ENCODE data around the gene CACTIN. TPM values are rescaled to one million over a fixed set of nuclear protein-coding genes. Genes with fewer than 3 reads are reported as not detected.

The CACTIN gene
- total RNA-seq, 1 experiment from 2014 or later = 31.1 TPM

DNA sequence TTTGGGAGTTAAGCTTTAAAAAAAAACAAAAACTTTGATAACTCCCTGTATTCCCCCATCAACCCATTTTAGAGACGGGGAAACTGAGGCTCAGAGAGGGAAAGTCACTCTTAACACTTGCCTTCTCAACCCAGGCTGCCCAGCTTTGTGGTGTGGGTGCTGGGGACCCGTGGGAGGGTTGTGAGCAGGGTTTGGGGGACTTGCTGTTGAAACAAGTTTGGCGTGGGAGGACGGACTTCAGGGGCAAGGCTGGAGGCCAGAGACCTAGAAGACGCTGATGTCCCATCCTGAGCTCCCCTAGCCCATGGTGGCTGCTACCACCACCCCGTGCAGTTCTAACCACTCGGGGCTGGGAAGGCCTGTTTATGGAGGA, 747 bp upstream of the CACTIN start:
- DNase-seq (ENCODE audit: low read depth) = no peak

DNA sequence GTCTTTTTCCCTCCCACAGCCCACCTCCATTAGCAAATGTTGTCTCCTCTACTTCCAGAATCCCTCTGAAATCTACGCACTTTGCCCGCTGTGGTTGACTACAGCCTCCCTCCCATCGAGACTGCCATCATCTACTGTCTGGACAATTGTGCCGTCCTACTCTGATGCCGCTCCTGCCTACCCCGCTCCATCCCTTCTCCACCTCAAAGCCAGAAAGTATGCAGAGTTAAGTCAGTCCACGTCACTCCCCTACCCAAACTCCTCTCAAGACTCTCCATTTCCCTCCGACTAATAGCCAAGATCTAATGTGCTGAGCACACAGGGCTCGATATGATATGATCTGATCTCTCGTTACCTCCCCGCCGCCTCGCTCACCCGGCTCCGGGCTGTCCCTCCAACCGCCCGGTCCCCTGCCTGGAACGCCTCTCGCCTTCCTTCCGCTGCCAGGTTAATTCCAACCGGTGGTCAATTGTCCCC, 556 bp downstream of the CACTIN start:
- DNase-seq (ENCODE audit: low read depth) = peak; percentile 25

DNA sequence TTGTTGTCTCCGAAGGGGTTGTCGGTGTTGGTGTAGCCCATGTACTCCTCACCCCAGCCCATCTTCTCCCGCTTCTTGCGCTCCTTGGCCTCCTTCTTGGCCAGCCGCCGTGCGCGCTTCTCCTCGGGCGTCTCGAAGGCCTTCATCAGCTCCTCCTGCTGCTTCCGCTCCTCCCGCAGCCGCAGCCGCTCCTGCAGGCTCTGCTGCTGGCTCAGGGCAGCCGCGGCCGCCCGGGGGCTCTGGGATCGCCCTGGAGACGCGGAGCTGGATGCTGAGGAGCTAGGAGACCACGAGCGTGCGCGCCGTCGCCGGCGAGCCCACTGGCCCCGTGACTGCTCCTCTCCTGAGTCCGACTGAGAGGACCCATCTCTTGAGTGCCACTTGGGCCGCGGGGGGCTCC, 2.9 kb downstream of the CACTIN start:
- no peak for DNase-seq (ENCODE audit: low read depth)

DNA sequence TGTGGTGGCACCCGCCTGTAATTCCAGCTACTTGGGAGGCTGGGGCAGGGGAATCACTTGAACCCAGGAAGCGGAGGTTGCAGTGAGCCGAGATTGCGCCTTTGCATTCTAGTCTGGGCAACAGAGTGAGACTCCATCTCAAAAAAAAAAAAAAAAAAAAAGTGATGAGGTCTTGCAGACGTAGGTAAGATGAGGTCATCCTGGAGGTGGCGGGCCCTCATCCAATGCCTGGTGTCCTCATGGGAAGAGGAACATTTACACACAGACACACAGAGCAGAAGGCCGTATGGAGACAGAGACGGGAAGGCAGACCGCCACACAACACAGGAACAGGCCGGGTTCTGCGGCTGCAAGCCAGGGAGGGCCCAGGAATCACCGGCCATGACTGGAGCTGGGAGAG, 4.4 kb downstream of the CACTIN start:
- DNase-seq (ENCODE audit: low read depth) = no peak

DNA sequence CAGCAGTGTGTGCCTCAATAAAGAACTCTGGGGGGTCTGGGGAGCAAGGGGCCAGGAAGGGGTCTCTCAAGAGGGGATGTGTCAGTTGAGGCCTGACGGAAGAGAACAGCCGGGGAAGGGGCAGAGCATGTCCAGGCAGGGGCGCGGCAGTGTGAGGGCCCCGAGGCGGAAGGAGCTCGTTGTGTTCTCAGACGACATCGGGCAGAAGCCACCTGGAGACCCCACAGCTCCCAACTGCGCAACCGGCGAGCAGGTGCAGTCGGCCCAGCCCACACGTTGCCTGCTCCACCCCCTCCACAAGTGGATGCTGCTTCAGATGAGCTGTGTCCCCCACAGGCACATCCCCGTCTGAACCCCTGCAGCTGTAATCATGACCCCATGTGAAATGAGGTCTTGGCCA, 4.9 kb downstream of the CACTIN start:
- DNase-seq (ENCODE audit: low read depth) = no peak

DNA sequence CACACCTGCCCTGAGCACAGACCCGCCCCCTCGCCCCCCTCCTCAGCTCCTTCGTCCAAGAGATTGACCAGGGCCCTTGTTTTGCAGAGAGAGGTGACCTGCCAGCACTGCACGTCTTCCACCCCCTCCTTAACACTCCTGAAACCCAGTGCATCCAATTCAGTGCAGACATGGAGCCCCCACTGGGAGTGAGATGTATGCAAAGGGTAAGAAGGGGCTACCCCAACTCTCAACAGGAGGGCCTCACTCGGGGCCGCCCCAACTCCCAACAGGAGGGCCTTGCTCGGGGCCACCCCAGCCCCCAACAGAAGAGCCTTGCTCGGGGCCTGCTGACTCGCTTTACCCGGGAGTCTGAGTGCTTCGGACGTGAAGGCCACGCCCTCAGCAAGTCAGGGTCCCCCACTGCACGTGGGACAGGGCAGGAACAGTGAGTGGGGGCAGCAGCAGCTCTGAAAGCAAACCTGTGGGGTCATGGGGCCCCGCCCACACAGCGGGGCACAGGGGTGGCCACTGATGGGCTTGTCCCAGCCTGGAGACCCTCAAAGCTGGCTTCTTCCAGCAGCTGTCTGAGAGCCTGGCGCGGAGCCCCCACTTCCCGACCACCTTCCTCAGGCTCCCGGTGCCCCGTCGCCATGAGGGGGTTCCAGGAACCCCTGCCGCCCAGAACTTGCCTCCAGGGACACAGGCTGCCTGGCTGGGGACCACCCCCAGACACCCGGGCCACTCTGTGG, 5.6 kb downstream of the CACTIN start:
- no peak for DNase-seq (ENCODE audit: low read depth)

DNA sequence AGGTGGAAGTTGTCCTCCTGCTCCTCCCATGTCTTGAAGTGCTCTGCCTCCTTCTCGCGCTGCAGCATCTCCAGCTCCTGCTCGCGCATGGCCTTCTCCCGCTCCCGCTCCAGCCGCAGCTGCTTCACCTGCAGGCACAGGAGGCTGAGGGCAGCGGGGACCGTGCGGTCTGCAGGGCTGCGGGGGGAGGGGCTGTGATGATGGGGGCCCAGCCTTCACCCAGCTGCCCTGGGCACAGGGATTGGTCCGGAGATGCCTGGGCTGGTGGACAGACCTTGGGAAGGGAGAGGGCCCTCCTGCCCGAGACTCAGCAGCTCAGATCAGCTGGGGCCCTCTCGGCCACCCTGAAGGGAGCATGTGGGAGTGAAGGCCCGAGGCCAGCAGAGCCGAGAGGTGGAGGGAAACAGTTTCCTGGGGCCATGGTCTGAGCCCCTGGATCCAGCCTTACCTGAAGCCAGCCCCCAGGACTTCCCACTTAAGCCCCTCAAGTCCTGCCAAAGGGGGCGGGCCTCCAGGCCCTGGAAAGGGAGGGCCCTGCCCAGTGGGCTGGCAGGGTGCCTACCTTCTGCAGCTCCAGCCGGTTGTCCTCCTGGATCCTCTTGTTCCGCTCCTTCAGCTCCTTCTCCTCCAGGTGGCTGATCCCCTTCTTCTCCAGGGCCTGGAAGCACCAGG, 6.3 kb downstream of the CACTIN start:
- no peak for DNase-seq (ENCODE audit: low read depth)

DNA sequence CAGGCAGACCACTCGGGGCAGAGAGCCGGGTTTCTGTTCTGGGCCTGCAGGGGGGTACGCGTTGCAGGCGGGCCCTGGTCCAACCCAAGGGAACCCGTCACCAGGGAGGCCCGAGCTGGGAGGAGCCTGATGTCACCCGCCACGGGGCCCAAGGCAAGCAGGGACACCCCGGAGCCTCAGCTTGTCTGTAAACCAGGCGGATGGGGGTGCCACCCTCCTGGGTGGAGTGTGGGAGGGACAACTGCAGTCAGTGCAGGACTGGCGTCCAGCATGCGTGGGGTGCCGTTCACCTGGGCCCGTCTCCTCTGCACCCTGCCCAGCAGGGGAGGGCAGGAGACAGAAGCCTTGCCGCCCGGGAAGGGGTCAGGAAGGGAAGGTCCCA, 7.0 kb downstream of the CACTIN start:
- DNase-seq (ENCODE audit: low read depth) = no peak

DNA sequence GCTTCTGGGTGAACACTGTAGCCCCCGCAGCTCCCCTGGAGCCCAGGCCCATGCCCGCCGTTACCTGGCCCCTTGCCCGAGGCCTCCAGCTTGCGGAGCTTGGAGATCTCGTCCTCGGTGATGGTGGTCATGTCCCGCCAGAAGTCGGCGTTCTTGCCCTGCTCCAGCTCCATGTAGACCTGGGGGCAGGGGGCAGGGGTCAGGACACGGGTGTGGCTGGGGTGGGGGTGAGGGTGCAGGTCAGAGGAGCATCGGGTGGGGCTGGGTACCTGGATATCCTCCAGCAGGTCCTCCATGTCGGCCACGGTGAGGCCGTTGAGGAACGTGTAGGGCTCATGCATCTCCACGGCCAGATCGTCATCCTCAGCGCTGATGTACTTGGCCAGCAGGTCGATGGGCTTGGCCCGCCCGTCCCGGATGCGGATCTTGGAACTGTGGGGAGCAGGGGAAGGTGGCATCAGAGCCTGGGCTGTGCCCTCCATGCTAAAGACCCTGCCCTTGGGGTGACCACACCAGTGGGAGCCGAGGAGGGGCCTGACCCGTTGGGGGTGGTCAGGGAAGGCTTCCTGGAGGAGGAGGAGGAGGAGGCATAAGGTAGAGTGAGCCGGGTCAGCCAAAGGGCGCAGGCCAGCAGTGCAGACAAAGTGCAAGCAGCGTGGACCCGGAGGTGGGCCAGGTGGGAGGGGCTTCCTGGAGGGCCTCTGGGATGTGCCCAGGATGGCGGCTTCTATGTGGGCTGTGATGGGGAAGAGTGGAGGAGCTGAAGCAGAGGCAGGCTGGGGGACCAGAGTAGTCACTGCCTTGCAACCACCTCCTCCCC, 7.6 kb downstream of the CACTIN start:
- DNase-seq (ENCODE audit: low read depth) = no peak

DNA sequence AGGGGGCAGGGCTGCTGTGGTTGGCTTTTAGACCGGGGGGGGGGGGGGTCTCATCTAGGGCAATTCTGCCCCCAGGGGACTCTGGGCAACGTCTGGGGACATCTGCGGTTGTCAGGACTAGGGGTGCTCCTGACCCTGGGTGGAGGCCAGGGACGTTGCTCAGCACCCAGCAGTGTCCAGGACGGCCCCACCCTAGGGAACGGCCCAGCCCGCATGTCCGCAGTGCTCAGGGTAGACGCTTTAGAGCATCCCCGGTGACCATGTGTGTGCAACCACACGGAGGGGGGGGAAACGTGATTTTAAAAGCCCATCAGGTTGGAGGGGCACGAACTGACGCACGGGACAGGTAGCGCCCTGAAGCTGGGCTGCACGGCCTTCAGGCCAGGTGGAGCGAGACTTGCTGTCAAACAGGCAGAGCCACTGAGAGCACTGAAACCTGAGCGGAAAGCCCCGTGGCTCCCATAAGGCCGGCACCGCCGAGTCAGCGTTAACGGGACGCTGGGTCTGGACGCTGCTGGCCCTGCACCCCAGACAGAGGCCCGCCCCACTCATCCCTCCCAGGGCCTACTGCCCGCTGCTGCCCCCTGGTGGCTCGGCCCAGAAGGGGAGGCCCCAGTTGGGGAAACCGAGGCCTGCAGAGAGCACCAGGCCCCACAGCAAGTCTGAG, 8.3 kb downstream of the CACTIN start:
- no peak for DNase-seq (ENCODE audit: low read depth)

DNA sequence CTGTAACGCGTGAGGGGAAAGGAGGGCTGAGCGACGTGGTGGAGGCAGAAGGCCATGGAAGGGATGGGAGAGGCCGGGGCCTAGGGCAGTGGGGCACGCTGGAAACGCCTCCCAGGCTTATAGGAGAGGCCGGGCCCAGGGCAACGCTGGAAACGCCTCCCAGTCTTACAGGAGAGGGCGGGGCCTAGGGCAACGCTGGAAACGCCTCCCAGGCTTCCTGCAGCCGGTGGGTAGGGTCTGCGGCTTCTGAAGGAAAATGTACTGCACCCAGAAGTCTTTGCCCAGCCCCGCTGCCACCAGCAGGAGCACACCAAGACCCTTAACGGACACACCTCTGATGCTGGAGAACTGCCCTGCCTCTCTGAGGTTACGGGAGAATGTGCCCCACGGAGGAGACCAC, 9.1 kb downstream of the CACTIN start:
- no peak for DNase-seq (ENCODE audit: low read depth)

DNA sequence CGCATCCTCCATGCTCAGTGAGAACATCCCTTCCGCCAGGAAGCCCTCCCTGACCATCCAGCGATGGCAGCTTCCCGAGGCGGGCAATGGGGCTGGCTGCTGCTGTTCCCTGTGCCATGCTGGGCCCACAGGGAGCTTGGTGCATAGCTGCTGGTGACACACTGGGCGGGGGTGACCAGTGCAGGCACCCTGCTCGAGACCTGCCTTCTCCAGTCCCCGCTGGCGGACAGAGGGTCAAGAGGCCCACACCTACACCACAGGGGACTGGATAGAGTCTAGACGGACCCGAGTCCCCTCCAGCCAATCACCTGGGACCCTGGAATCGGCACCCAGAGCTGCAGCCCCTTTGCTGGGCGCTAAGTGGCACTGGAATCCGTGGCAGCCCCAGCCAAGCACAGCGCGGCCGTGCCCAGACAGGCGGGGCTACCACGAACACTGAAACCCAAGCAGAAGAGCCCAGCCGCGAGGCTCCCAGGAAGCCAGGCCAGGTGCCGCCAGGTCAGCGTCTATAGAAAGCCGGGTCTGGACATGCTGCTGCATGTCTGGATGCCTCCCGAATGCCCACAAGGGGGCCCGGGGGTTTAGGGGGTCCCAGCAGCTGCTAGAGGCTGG, 11.0 kb downstream of the CACTIN start:
- DNase-seq (ENCODE audit: low read depth) = no peak

DNA sequence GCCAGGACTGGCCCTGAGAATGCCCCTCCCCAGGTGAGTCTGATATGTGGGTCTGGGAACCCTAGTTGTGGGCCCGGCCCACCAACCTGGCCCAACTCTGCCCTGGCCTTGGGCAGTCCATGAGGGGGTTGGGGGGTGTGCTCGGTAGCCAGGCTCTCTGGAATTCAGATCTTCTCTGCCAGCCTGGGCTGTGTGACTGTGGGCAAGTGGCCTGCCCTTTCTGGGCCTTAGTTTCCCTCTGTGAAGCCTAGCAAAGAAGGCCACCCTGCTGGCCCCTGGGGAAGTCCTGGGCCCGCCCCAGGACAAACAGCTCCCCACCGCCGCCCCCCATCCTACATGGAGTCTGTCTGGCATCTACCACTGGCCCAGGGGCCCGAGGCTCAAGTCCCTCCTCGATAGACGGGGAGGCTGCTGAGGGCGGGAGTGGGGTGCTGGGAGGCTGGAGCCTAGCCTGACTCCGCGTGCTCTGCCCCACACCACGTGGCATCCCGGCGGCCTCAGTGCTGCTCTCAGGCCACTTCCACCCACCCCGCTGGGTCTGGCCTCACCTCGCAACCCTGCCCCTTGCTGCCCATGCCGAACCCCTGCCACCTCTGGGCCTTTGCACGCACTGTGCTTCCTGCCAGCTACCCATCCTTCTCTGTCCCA, 11.6 kb downstream of the CACTIN start:
- no peak for DNase-seq (ENCODE audit: low read depth)

DNA sequence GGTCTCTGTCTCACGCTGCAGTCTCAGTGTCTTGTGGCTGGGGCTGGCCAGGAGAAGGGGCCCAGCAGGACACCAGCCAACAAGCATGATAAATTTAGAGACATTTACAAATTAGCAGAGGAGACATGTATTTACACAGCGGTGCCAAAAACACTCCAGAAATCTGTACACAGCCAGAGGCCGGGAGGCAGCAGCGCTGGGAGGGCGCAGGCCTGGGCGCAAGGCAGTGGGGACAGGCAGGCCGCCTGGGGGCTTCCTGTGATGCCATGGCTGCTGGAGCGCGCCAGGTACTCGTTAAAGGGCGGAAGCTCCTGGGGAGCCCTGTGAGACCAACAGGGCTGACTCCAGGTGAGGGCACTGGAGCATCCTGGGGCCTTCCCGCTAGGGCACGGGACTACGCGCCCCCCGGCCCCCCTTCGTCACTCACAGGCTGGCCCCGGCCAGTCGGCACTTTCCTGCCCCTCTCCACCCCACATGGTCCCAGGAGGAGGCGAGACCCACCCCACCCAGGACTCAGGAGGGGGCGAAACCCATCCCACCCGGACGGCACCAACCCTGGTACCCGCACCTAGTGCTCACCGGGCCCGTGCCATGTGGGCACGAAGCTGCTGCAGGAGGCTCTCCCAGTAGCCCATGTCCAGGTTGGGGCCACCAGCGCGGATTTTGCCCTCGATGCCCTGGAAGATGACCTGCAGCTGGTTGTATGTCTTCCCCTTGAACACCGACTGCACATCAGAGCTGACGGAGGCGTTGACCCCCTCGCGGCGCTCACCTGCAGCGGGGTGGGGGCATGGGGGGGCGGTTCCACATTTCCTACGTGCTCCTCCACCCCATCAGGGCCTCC, 12.6 kb downstream of the CACTIN start:
- no peak for DNase-seq (ENCODE audit: low read depth)

DNA sequence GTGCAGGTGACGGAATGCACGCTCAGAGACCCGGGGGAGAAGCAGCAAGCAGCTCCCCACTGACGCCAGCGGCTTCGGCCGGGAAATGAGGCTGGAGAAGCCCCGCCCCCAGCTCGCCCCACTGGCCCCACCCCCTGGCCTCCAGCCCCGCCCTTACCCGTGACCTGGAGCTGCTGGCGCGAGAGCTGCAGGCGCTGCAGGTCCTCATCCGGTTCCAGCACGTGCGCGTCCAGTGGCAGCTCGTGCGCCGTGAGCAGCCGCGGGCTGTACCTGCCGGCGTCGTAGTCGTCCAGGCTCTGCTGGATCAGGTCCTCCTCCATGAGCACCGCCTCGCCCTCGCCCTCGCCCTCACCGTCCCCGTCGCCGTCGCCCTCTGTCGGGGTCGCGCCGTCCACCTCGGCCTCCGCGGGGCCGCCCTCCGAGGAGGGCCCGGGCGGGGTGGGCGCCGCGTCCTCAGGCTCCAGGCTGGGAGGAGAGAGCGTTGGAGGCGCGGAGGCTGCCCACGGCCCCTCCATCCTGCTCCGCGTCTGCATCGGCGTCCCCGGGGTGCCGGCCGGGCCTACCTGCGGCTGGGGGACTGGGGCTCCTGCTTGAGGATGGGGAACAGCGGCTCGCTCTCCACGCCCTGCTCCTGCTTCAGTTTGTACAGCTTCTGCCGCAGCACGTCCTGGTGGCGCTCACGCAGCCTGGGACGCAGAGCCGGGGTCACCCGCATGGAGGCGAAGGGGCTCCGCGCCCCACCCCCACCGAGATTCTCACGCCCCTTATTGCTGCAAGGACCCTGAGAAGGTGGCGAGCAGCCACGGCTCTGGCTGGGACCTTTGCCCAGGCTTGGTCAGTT, 13.5 kb downstream of the CACTIN start:
- no peak for DNase-seq (ENCODE audit: low read depth)

DNA sequence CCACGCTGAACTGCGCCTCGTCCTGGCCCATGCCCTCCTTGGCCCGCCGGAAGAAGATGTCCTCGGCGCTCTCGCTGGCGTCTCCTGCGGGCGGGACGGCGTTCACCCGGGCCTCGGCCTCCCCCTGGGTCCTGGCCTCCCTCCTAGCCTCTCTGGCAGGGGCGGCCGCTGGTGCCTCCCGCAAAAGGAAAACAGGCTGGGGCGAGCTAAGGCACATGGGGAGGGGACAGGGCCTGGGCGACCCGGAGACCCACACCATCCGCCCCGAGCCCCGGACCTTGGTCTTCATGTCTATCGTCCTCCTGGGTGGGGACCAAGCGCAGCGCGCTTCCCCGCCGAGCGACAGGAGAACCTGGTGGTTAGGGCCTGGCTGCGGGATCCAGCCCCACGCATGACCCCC, 14.3 kb downstream of the CACTIN start:
- no peak for DNase-seq (ENCODE audit: low read depth)

DNA sequence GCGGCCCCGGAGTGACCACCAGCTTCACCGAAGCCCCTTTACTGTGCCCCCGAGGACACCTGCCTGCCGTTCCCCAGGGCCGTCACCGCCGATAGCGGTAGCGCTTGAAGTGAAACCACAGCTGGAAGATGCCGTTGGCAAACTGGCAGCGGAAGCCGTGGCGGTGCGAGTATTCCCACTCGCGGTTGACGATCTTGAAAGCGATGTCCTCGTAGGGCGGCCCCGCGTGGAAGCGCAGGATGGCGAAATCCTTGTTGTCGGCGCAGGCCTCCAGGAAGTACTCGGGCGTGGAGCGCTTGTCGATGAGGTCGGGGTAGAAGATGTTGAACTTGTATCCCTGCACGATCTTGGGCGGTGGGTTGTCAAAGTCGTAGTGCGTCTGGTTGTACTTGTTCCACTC, 14.7 kb downstream of the CACTIN start:
- no peak for DNase-seq (ENCODE audit: low read depth)

DNA sequence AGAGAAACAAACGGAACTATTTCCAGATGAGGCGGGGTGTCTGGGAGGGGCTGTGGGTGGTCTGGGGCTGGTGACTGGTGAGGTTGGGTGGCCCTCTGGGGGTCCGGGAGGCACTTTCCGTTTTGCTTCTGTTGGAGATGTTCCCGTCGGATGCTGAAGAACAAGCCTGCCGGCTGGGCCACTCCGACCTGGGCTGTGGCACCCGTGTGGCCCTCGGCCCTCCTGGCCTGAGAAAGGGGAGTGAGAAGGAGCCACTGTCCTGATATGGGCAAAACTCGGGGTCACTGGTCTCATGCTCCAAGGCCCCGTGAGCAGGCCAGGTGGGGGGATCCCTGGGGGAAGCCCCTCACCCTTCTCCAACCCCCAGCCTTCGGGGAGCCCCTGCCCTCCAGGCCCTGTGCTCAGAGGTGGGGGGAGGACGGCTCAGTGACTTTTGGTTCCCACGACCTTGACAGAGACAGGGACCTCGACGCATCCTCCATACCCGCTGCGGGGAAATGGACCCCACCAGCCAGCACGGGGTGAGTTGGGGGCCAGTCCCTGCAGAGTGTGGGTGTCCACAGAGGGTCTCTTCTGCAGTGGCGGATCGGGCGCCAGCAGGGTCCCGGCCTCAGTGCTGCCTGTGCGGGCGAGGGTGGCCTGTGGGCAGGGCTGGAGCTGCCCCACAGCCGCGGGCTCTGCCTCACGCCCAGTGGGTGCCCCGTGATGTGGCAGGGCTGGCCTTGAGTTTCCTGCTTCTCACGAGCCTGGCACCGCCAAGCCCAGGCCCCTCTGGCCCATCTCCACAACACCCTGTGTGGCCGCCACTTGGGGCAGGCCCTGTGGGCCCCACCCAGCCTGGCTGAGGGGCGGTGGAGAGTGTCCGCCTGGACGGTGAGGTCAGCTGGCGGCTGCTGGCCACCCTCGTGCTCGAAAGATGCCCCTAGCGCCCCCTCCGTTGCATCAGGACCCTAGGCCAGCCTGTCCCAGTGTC, 15.6 kb downstream of the CACTIN start:
- no peak for DNase-seq (ENCODE audit: low read depth)

Measured in M059J (cell line).